ENCODE data around the gene SUMO3. TPM values are rescaled to one million over a fixed set of nuclear protein-coding genes. Genes with fewer than 3 reads are reported as not detected.

The SUMO3 gene
- total and polyA plus RNA-seq, 2 of the 4 experiments (the other 2 are of a cell fraction): 64.9 to 101 TPM

GRCh38 chr21:44778499-44778911, 39.4 kb downstream of the SUMO3 start:
- Histone ChIP-seq H3K9ac (ENCODE audit: low read depth, low read length) (no peak overlapping the region), H4K5ac (ENCODE audit: low read depth, low read length) (no peak overlapping the region), H3K79me1 (ENCODE audit: low read depth in 1 of 2, low read length in 2 of 2) (peaks cover 30 to 35% of the 10 kb centered on the region in 2 experiments), H2AFZ (replicated peaks; ENCODE audit: low read length, poor library complexity) (no peak overlapping the region), H3K27ac (ENCODE audit: insufficient read depth, low read length) (no peak overlapping the region), H2BK120ac (ENCODE audit: low read depth, low read length) (no peak overlapping the region), H3K4ac (ENCODE audit: low read depth, low read length) (no peak overlapping the region), H3K4me1 (ENCODE audit: control insufficient read depth, insufficient read depth, low read length) (0 out of 2 replicates have a peak, but pooled peaks cover 2% of the 10 kb centered on the region), H3K56ac (ENCODE audit: extremely low read depth, insufficient read depth, low read length) (no peak overlapping the region), H3K27me3 (ENCODE audit: control insufficient read depth, insufficient read depth, low read length) (no peaks in the 10 kb centered on the region), H2BK15ac (ENCODE audit: low read depth, low read length) (no peak overlapping the region), H4K20me1 (ENCODE audit: insufficient read depth, low read length) (peaks cover 13% of the 10 kb centered on the region), H3K4me3 (ENCODE audit: insufficient read depth, low read depth, low read length) (no peak overlapping the region), H2BK20ac (ENCODE audit: low read depth, low read length) (no peak overlapping the region), H3K9me1 (ENCODE audit: insufficient read depth, low read length) (peaks cover 4% of the 10 kb centered on the region; the same call in 1 of the 2 replicates), H2AK5ac (ENCODE audit: low read depth, low read length) (no peak overlapping the region), H3K14ac (replicated peaks; ENCODE audit: low read depth, low read length) (no peak overlapping the region), H3K4me2 (ENCODE audit: low read depth, low read length) (no peak overlapping the region), H2BK5ac (ENCODE audit: low read depth, low read length, poor library complexity, severe bottlenecking) (no peak overlapping the region), H3K23ac (ENCODE audit: low read depth, low read length) (no peak overlapping the region), H4K8ac (ENCODE audit: low read depth in 2 of 2, low read length in 2 of 2) (no peak overlapping the region), H4K91ac (ENCODE audit: insufficient read depth, low read depth, low read length) (no peak overlapping the region), H2AK9ac (replicated peaks; ENCODE audit: low read depth, low read length, poor library complexity) (no peak overlapping the region), H3K36me3 (ENCODE audit: control insufficient read depth, insufficient read depth, low read length) (peaks cover 30% of the 10 kb centered on the region), H3K9me3 (ENCODE audit: control insufficient read depth, insufficient read depth, low read length) (no peaks in the 10 kb centered on the region), H3K18ac (ENCODE audit: low read depth, low read length) (no peak overlapping the region)
- ChIA-PET POLR2A (ENCODE audit: unreplicated experiment) (no interaction called here), CTCF (interaction anchor here (1.4 kb wide), 1 partner anchor 15 kb away, joined by 3 read pairs; no protein-coding TSS in a partner anchor)
- TF ChIP-seq CTCF (conservative IDR thresholded peaks at IDR 0.05; ENCODE audit: low read depth, low read length): no peak
- no CpG with 5 or more reads among the region's 8 CpGs for whole genome bisulfite sequencing, 2 experiments (ENCODE audit: extremely low coverage in 2 of 2, insufficient read length in 1 of 2)
- dilution Hi-C loops (cut with HindIII; ENCODE audit: low sequenced_read_pairs, unreplicated experiment) (no loop called here), in situ Hi-C loops (cut with MboI; ENCODE audit: low sequenced_read_pairs) (no loop called here), intact Hi-C loops (cut with micrococcal nuclease) (no loop called here)
- DNase-seq: no peak
- no TSS peak for BruUV-seq (replicated peaks)
- ATAC-seq (ENCODE audit: low read depth): no peak

Data from IMR-90 (cell line).